Fibroblast of the aortic adventitia (primary cell): ENCODE data around the gene PDE1C. TPM values are rescaled to one million over a fixed set of nuclear protein-coding genes. Genes with fewer than 3 reads are reported as not detected.
"Not testable (repeated sequence)": the region's sequence is repeated elsewhere in the genome, so short reads cannot be mapped to it uniquely, and the experiment has no call there.

Experiments used
- DNase-seq: peaks from one replicate; pipeline ENCODE4 v3.0.0-alpha.2; 2010; ENCODE audit warnings: low read depth
- H3K4me3 ChIP-seq: 2 replicates; pipeline ENCODE4 v1.5.1; 2011; ENCODE audit warnings: low read depth, mild to moderate bottlenecking, control low read depth, low read length, moderate library complexity
- total RNA-seq: library from RNA; depleted of rRNA; stranded (reverse); fragments of >200 nt; gene quantifications from 2 replicates; pipeline ENCODE4 v1.2.3, GENCODE V29; 2012; ENCODE audit warnings: low replicate concordance
- TF ChIP-seq, protein P1 (sequence below): IDR thresholded peaks from 2 replicates; pipeline ENCODE4 v1.5.1; 2011; ENCODE audit warnings: mild to moderate bottlenecking, low read length, control low read depth, inconsistent platforms; ENCODE audit not compliant: insufficient read depth

The PDE1C gene
- total RNA-seq, 1 donor, result 7.4 TPM

DNA sequence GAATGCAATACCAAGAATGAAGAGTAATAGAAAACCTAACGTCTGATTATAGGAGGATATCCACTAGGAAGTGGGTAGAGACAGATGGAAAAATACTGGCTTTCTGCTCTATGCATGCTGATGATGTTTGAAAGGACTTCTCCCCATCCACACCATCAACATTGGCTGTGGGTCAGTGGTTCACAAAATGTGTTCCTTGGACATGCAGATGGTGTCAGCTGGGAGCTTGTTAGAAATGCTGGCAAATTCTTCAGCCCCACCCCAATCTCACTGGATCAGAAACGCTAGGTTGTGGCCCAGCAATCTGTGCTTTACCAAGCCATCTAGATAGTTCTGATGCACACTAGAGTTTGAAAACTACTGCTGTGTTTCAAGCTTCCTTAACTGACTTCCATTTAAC, 219.1 kb downstream of the PDE1C start:
- no peak for DNase-seq
- TF ChIP-seq, protein P1, sequence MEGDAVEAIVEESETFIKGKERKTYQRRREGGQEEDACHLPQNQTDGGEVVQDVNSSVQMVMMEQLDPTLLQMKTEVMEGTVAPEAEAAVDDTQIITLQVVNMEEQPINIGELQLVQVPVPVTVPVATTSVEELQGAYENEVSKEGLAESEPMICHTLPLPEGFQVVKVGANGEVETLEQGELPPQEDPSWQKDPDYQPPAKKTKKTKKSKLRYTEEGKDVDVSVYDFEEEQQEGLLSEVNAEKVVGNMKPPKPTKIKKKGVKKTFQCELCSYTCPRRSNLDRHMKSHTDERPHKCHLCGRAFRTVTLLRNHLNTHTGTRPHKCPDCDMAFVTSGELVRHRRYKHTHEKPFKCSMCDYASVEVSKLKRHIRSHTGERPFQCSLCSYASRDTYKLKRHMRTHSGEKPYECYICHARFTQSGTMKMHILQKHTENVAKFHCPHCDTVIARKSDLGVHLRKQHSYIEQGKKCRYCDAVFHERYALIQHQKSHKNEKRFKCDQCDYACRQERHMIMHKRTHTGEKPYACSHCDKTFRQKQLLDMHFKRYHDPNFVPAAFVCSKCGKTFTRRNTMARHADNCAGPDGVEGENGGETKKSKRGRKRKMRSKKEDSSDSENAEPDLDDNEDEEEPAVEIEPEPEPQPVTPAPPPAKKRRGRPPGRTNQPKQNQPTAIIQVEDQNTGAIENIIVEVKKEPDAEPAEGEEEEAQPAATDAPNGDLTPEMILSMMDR, result no peak

DNA sequence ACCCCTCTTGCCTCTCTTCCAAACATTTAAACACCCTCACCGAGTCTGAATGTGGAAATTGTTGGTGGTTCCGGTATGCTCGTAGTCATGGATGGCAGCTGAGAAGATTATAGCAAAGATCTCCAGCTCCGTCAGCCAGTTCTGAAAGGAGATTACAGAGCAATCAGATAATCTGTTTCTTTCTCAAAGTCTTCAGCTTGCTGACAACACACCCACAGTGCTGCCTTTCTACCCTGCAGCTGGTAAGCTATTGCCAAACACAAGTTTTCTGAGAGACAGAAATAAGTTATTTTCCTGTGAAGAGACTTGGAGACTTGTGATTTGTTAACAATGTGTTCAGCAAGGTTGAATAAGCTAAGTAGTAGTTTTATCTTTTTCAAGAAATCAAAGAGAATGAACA, 219.6 kb downstream of the PDE1C start:
- DNase-seq, result no peak
- no peak overlapping the region for H3K4me3 ChIP-seq

More for the DNA sequence above, 219.1 kb downstream of the PDE1C start:
- no peak overlapping the region for H3K4me3 ChIP-seq

DNA sequence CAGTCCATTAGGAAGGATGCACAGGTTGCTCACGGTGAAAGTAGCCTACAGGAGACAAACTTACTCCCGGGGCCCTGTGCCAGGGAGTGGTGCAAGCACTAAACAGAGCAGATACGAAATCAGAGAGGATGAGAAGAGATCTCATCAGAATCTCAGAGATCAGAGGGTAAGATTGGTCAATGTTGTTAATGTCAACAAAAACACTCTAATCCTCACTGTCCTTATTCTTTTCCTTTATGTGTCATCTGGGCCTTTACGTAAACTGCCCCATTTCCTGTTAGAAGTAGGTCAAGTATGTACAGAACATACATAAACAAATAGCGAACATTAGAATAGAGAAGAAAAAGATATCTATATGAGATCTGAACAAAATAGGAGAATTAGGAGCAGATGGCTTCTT, 220.1 kb downstream of the PDE1C start:
- TF ChIP-seq, protein P1, result no peak
- no peak for DNase-seq
- no peak overlapping the region for H3K4me3 ChIP-seq

More for the DNA sequence above, 219.6 kb downstream of the PDE1C start:
- TF ChIP-seq, protein P1, result no peak

DNA sequence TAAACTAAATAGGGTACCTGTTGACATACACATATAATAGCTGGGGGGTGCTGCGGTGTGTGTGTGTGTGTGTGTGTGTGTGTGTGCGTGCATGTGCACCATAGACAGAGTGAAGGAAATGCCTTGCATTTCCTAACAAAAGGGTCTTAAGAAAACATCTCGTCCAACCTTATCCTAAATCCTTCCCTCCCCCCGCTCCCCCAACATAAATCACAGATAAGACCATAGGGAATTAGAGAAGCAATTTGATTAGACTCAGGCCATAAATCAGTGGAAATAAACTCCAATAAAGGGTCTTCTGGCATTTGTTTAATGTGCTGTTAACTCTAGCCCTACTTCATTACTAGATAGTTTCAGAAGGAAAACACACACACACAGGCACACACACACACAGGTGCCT, 234.7 kb downstream of the PDE1C start:
- H3K4me3 ChIP-seq, result no peak overlapping the region
- DNase-seq, result no peak
- TF ChIP-seq, protein P1, result no peak

DNA sequence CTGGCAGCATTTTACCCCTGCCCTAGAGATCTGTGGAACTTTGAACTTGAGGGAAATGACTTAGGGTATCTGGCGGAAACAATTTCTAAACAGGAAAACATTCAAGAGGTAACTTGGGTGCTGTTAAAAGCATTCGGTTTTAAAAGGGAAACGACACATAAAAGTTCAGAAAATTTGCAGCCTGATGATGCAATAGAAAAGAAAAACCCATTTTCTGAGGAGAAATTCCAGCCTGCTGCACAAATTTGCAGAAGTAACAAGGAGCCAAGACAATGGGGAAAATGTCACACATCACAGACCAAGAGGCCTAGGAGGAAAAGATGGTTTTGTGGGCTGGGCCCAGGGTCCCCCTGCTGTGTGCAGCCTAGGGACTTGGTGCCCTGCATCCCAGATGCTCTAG, 236.6 kb downstream of the PDE1C start:
- H3K4me3 ChIP-seq, DNase-seq: not testable (repeated sequence)

DNA sequence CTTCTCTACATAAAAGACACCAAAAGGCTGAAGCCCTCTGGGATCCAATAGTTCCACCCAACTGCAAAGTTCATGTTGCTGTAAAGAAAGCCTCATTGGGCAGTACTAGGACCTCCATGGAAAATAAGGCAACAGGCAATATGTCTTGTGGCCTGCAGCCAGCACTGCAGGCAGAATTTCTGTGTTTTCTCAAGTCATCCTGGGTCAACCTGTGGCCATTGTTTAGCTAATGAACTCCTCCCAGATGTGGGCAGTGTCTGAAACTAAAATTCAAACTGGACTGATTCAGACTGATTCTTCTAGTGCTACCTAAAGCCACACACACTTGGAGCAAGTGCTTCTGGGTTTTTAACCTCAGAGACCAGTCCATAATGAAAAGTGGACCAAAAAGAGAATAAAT, 241.7 kb downstream of the PDE1C start:
- peak; percentile 5 for DNase-seq

DNA sequence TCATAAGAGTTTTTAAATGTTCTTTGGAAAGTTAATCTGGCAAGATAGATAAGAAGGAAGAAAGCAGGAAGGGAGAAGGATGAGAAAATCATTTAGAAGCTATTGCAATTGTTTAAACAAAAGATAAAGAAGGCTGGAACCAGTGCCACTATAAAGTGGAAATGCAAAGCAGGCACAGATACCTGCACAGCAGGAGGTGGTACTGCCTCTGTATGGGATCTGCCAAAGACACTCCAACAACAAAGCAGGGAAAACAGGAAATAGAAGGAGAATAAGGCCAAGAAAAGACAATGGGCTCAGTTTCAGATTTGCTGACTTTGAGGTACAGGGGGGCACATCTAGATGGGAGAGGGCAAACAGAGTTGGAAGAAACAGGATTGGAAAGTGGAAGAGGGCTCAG, 244.6 kb downstream of the PDE1C start:
- DNase-seq, result no peak
- no peak overlapping the region for H3K4me3 ChIP-seq
- TF ChIP-seq, protein P1, result no peak

More for the DNA sequence above, 241.7 kb downstream of the PDE1C start:
- no peak overlapping the region for H3K4me3 ChIP-seq
- TF ChIP-seq, protein P1, result no peak

DNA sequence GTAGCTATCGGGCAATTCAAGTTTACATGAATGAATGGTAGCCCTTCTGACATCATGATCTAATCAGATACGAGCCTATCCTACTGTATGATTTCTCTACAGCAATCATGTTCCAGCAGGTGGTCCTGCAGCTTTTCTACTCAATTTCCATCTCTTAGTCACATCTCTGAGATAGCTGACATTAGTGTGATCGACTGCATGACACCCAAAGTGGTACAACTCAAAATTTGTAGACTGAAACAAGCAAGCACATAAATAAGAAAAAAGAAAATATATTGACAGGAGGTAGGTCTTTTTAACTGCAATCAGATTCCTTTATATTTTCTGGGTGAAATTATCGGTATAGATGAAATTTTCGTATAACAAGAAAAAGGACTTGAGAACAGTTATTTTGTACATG, 251.2 kb downstream of the PDE1C start:
- TF ChIP-seq, protein P1, result no peak
- DNase-seq, result no peak
- no peak overlapping the region for H3K4me3 ChIP-seq
